ENCODE measurements around the gene STMN1. TPM values are rescaled to one million over a fixed set of nuclear protein-coding genes. Genes with fewer than 3 reads are reported as not detected.

STMN1 gene
- total RNA-seq, 2 experiments from 2014 or later: 25.2 to 25.6 TPM

DNA sequence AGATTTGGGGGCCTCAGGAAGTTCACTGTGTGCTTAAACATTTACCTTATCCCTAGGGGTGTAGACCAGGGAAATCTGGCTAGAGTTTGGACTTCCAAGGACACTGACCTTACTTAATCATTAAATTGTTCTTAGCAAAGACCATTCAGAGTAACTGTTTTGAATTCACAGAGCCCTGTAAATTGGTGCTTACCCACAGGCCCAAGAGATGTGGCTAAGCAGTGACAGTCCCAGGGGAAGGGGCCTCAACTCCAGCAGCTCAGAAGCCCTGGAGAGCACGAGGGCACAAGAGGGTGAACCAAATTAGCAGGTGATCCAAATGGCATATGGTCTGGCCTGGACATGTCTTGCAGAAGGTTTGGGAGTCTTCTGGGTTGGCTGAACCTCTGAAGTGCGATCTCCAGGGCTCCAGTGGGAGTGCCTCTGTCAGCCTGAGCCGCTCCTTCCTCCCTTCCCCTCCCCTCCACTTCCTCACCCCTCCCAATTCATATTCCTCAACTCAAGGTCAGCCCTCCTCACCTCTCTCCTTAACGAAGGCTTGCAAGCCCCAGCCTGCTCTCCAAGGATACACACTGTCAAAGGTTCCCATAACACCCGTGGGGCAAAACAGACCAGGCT, 35.0 kb downstream of the STMN1 start:
- no peaks in the 10 kb centered on the region for H3K9me3 ChIP-seq (ENCODE audit: control insufficient read depth in 1 of 2, insufficient read depth in 1 of 2, low read length in 2 of 2)
- peaks cover 9% of the 10 kb centered on the region for H3K4me1 Mint-ChIP-seq (ENCODE audit: low read depth)
- POLR2A ChIA-PET: no interaction called here
- no peaks in the 10 kb centered on the region for H3K27me3 Mint-ChIP-seq
- intact Hi-C loops (cut with DNase I, micrococcal nuclease): loop anchor here in 1 of 2 experiments (1.0 kb wide), 1 partner anchor 95 kb away; no protein-coding TSS in a partner anchor
- no peaks in the 10 kb centered on the region for H3K36me3 Mint-ChIP-seq (ENCODE audit: low read depth)
- CTCF ChIA-PET: no interaction called here
- H3K36me3 ChIP-seq (ENCODE audit: insufficient read depth, low read length): no peaks in the 10 kb centered on the region
- no peak overlapping the region for H3K27ac Mint-ChIP-seq
- no peak for DNase-seq
- H3K4me3 Mint-ChIP-seq: no peak overlapping the region
- H3K27ac ChIP-seq (ENCODE audit: low read depth in 1 of 2, low read length in 2 of 2): no peak overlapping the region
- H3K9me3 Mint-ChIP-seq: no peaks in the 10 kb centered on the region
- no peaks in the 10 kb centered on the region for H3K27me3 ChIP-seq (ENCODE audit: control insufficient read depth in 1 of 2, insufficient read depth in 2 of 2, low read length in 2 of 2)
- H3K4me3 ChIP-seq (ENCODE audit: low read length): no peak overlapping the region
- ATAC-seq (ENCODE audit: poor library complexity): no peak
- TF ChIP-seq, protein P1, sequence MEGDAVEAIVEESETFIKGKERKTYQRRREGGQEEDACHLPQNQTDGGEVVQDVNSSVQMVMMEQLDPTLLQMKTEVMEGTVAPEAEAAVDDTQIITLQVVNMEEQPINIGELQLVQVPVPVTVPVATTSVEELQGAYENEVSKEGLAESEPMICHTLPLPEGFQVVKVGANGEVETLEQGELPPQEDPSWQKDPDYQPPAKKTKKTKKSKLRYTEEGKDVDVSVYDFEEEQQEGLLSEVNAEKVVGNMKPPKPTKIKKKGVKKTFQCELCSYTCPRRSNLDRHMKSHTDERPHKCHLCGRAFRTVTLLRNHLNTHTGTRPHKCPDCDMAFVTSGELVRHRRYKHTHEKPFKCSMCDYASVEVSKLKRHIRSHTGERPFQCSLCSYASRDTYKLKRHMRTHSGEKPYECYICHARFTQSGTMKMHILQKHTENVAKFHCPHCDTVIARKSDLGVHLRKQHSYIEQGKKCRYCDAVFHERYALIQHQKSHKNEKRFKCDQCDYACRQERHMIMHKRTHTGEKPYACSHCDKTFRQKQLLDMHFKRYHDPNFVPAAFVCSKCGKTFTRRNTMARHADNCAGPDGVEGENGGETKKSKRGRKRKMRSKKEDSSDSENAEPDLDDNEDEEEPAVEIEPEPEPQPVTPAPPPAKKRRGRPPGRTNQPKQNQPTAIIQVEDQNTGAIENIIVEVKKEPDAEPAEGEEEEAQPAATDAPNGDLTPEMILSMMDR (IDR thresholded peaks at IDR 0.05): no peak
- H3K4me1 ChIP-seq (ENCODE audit: insufficient read depth, low read length): peaks cover 17% of the 10 kb centered on the region

DNA sequence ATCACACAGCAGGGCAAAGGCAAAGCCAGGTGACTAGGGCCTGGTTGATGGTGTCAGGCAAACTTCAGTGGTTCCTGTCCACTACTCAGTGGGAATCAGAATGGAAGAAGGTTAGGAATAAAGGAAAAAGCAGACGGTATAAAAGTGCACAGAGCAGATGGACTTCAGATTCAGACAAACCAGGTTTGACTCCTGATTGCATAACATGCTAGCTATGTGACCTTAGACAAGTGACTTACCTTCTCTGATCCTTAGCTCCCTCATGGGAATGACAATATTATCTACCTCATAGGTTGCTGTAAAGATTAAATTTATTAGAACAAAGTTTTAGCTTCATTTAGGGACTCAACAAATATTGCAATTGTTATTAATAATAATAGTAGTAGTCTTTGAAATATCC, 35.6 kb downstream of the STMN1 start:
- Mint-ChIP-seq H3K4me3 (no peak overlapping the region), H3K27ac (no peak overlapping the region), H3K27me3 (no peaks in the 10 kb centered on the region), H3K36me3 (ENCODE audit: low read depth) (no peaks in the 10 kb centered on the region), H3K4me1 (ENCODE audit: low read depth) (peaks cover 5% of the 10 kb centered on the region), H3K9me3 (no peaks in the 10 kb centered on the region)
- Histone ChIP-seq H3K4me3 (ENCODE audit: low read length) (no peak overlapping the region), H3K27ac (ENCODE audit: low read depth in 1 of 2, low read length in 2 of 2) (no peak overlapping the region), H3K27me3 (ENCODE audit: control insufficient read depth in 1 of 2, insufficient read depth in 2 of 2, low read length in 2 of 2) (no peaks in the 10 kb centered on the region), H3K36me3 (ENCODE audit: insufficient read depth, low read length) (no peaks in the 10 kb centered on the region), H3K4me1 (ENCODE audit: insufficient read depth, low read length) (peaks cover 13% of the 10 kb centered on the region), H3K9me3 (ENCODE audit: control insufficient read depth in 1 of 2, insufficient read depth in 1 of 2, low read length in 2 of 2) (no peaks in the 10 kb centered on the region)
- ChIA-PET CTCF (no interaction called here), POLR2A (no interaction called here)
- intact Hi-C loops (cut with DNase I, micrococcal nuclease): loop anchor here in 1 of 2 experiments (1.0 kb wide), 1 partner anchor 94 kb away; no protein-coding TSS in a partner anchor
- no peak for DNase-seq
- TF ChIP-seq, protein P1 (IDR thresholded peaks at IDR 0.05): no peak
- no peak for ATAC-seq (ENCODE audit: poor library complexity)

DNA sequence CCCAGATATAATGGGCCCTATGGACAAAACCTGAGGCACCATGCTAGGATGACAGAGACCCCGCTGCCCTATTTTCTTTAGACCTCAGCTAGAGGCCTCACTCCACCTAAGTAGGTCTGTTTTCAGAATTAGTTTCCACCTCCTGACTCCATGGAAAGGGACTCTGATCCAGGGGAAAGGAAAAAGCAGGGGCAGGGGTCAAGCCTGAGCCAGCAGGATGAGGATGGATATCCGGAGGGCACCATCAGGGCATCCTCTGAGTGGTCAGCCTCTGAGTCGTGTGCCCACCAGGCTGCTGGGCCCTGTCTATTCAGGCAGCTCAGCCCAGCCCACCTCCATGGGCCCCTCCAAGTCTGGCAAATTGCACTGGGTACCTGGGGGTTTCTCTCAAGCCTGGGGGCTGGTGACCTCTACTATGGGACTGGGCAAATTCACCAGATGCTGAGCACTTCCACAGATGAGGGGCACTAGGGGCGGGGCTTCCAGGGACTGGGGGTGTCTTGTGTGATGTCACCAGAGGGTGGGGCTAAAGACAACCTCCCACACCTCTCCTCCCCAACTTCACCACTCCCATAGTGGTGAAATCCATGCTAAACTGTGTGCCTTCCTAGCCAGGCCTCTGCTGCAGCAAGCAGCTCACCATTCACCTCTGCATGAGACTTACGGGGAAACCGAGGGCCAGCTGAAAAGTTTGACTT, 36.2 kb downstream of the STMN1 start:
- H3K4me1 ChIP-seq (ENCODE audit: insufficient read depth, low read length): peaks cover 10% of the 10 kb centered on the region
- intact Hi-C loops (cut with DNase I, micrococcal nuclease): no loop called here
- H3K9me3 ChIP-seq (ENCODE audit: control insufficient read depth in 1 of 2, insufficient read depth in 1 of 2, low read length in 2 of 2): no peaks in the 10 kb centered on the region
- ATAC-seq (ENCODE audit: poor library complexity) (no peak), DNase-seq (no peak)
- no peaks in the 10 kb centered on the region for H3K36me3 ChIP-seq (ENCODE audit: insufficient read depth, low read length)
- no peak overlapping the region for H3K27ac ChIP-seq (ENCODE audit: low read depth in 1 of 2, low read length in 2 of 2)
- POLR2A ChIA-PET: no interaction called here
- Mint-ChIP-seq H3K36me3 (ENCODE audit: low read depth) (no peaks in the 10 kb centered on the region), H3K4me3 (no peak overlapping the region), H3K27me3 (no peaks in the 10 kb centered on the region), H3K4me1 (ENCODE audit: low read depth) (peaks cover 4% of the 10 kb centered on the region), H3K27ac (no peak overlapping the region), H3K9me3 (no peaks in the 10 kb centered on the region)
- CTCF ChIA-PET: no interaction called here
- H3K27me3 ChIP-seq (ENCODE audit: control insufficient read depth in 1 of 2, insufficient read depth in 2 of 2, low read length in 2 of 2): no peaks in the 10 kb centered on the region
- TF ChIP-seq, protein P1 (IDR thresholded peaks at IDR 0.05): no peak
- no peak overlapping the region for H3K4me3 ChIP-seq (ENCODE audit: low read length)

All from CD4-positive, alpha-beta T cell (primary cell).